Gastroesophageal sphincter (tissue), 3 donors: ENCODE data around the gene PLN.

ENCODE experiments used
- CTCF ChIP-seq, 4 experiments: fragments of 200-600 bp in 2 of 4; fragments of 450-650 bp in 2 of 4; sonication (generic) in 1 of 4; IDR thresholded peaks; one replicate each; pipeline ENCODE4 v1.5.1; 2017 to 2019; ENCODE audit warnings: antibody characterized with exemption in 4 of 4, mild to moderate bottlenecking in 2 of 4, moderate library complexity in 2 of 4
- EP300 ChIP-seq: sonication (generic); formaldehyde crosslinking; IDR thresholded peaks from one replicate; pipeline ENCODE4 v1.6.1; 2017; ENCODE audit warnings: antibody characterized with exemption, mild to moderate bottlenecking
- POLR2A ChIP-seq, 2 donors: fragments of 450-650 bp; IDR thresholded peaks; one replicate each; pipeline ENCODE4 v1.6.1; 2017; ENCODE audit warnings: antibody characterized with exemption in 2 of 2, mild to moderate bottlenecking in 2 of 2, moderate library complexity in 1 of 2

GRCh38 chr6:118554698-118555097 lies 6.6 kb downstream of the PLN start:
- no peak for TF ChIP-seq CTCF (IDR thresholded peaks at IDR 0.05)
- TF ChIP-seq EP300: no peak
- no peak for TF ChIP-seq POLR2A (IDR thresholded peaks at IDR 0.05)
